Coronary artery (tissue), 2 donors: ENCODE data around the gene C1orf167.

Experiments used
- DNase-seq: peaks from one replicate; pipeline ENCODE4 v3.0.0-alpha.2; 2017; ENCODE audit warnings: low spot score
- H3K27ac ChIP-seq, 2 donors: fragments of 200-600 bp; sonication (generic); one replicate each; pipeline ENCODE4 v1.5.1; 2016 to 2019
- H3K4me3 ChIP-seq: fragments of 200-600 bp; sonication (generic); 2 replicates; pipeline ENCODE4 v1.5.1; 2016; ENCODE audit warnings: mild to moderate bottlenecking, moderate library complexity
- CTCF ChIP-seq: fragments of 200-600 bp; sonication (generic); IDR thresholded peaks from one replicate; pipeline ENCODE4 v1.5.1; 2019; ENCODE audit warnings: antibody characterized with exemption

Gene C1orf167

GRCh38 chr1:11764115-11764514 is 2.1 kb downstream of the C1orf167 start:
- Histone ChIP-seq H3K4me3 (no peak overlapping the region), H3K27ac (no peak overlapping the region)
- DNase-seq = no peak
- TF ChIP-seq CTCF = no peak

- TF ChIP-seq CTCF = no peak
- Histone ChIP-seq H3K27ac (no peak overlapping the region), H3K4me3 (no peak overlapping the region)
- no peak for DNase-seq
These were observed 2.5 kb downstream of the C1orf167 start for GRCh38 chr1:11764519-11764918.

- H3K4me3 ChIP-seq = no peak overlapping the region
- no peak overlapping the region for H3K27ac ChIP-seq
- no peak for TF ChIP-seq CTCF
- DNase-seq = no peak
These were observed 3.9 kb downstream of the C1orf167 start for GRCh38 chr1:11765661-11766428.

- no peak for TF ChIP-seq CTCF
- Histone ChIP-seq H3K4me3 (no peak overlapping the region), H3K27ac (no peak overlapping the region)
- no peak for DNase-seq
These were observed 4.4 kb downstream of the C1orf167 start for GRCh38 chr1:11766429-11766776.

GRCh38 chr1:11767922-11768704 is 6.1 kb downstream of the C1orf167 start:
- no peak overlapping the region for H3K27ac ChIP-seq
- no peak for TF ChIP-seq CTCF
- H3K4me3 ChIP-seq = no peak overlapping the region
- no peak for DNase-seq

- no peak for TF ChIP-seq CTCF
- Histone ChIP-seq H3K27ac (no peak overlapping the region), H3K4me3 (no peak overlapping the region)
- DNase-seq = no peak
These were observed 6.8 kb downstream of the C1orf167 start for GRCh38 chr1:11768821-11769220.

- DNase-seq = no peak
- H3K4me3 ChIP-seq = no peak overlapping the region
- TF ChIP-seq CTCF = no peak
- no peak overlapping the region for H3K27ac ChIP-seq
These were observed 7.3 kb downstream of the C1orf167 start for GRCh38 chr1:11769274-11769673.
